H1 (cell line): ENCODE measurements around the gene SNRPB2. TPM values are rescaled to one million over a fixed set of nuclear protein-coding genes. Genes with fewer than 3 reads are reported as not detected.

Experiments used
- CTCF ChIA-PET: fragments of 300-600 bp; sonication (Branson Sonifier 250); formaldehyde crosslinking; loops from one replicate; lab custom pipeline; 2021; ENCODE audit not compliant: partially characterized antibody; lab: Charles Lee
- POLR2A ChIA-PET: fragments of 300-600 bp; sonication (Branson Sonifier 250); formaldehyde crosslinking; loops from one replicate; lab custom pipeline; 2021; ENCODE audit warnings: inconsistent platforms; ENCODE audit not compliant: partially characterized antibody; lab: Charles Lee
- DNase-seq, 2 experiments: peaks; one replicate each; pipeline versions ENCODE4 v3.0.0 to v3.0.0-alpha.2; 2010 to 2022; ENCODE audit warnings: low spot score in 2 of 2, low read depth in 1 of 2, mixed read lengths in 1 of 2
- FAIRE-seq: peaks from 2 replicates; lab custom pipeline; 2011; peaks lifted over from hg19 to GRCh38; lab: Jason Lieb, UNC
- H2AFZ ChIP-seq: 2 replicates; pipeline ENCODE4 v1.8.1; 2012; ENCODE audit warnings: low read length, inconsistent platforms
- H2AK5ac ChIP-seq: 2 replicates; pipeline ENCODE4 v1.6.1; 2013; ENCODE audit warnings: low read depth, low read length
- H2BK120ac ChIP-seq: replicated peaks from 2 replicates; pipeline ENCODE3; 2013; ENCODE audit warnings: low read depth, low read length, inconsistent platforms
- H2BK12ac ChIP-seq: 2 replicates; pipeline ENCODE4 v1.6.1; 2013; ENCODE audit warnings: low read depth, low read length
- H2BK15ac ChIP-seq: 2 replicates; pipeline ENCODE4 v1.6.1; 2013; ENCODE audit warnings: low read length
- H2BK20ac ChIP-seq: 2 replicates; pipeline ENCODE4 v1.6.1; 2013; ENCODE audit warnings: low read length
- H2BK5ac ChIP-seq: 2 replicates; pipeline ENCODE4 v1.6.1; 2013; ENCODE audit warnings: low read depth, low read length
- H3K14ac ChIP-seq: 2 replicates; pipeline ENCODE4 v1.6.1; 2013; ENCODE audit warnings: inconsistent platforms; ENCODE audit not compliant: insufficient read length
- H3K18ac ChIP-seq: 2 replicates; pipeline ENCODE4 v1.6.1; 2013; ENCODE audit warnings: low read length; ENCODE audit errors: extremely low read depth
- H3K23ac ChIP-seq: 2 replicates; pipeline ENCODE4 v1.6.1; 2013; ENCODE audit warnings: inconsistent platforms; ENCODE audit not compliant: insufficient read length
- H3K23me2 ChIP-seq: 2 replicates; pipeline ENCODE4 v1.6.1; 2013; ENCODE audit warnings: low read depth, low read length
- H3K27ac ChIP-seq: 2 replicates; pipeline ENCODE4 v1.6.1; 2011; ENCODE audit warnings: low read depth, low read length, inconsistent platforms
- H3K27me3 ChIP-seq, 4 experiments: replicated peaks in 1 of 4; 1 replicate in 1 of 4; 2 replicates in 3 of 4; pipeline versions ENCODE4 v1.6.1 to v1.8.1; 2011 to 2013; ENCODE audit warnings: low read length in 3 of 4, mild to moderate bottlenecking in 3 of 4, inconsistent platforms in 2 of 4, mixed read lengths in 2 of 4, moderate library complexity in 1 of 4; ENCODE audit not compliant: control insufficient read depth in 3 of 4, insufficient read depth in 3 of 4; ENCODE audit errors: extremely low read depth in 1 of 4
- H3K36me3 ChIP-seq, 4 experiments: 2 replicates each; pipeline versions ENCODE4 v1.6.1 to v1.8.1; 2011 to 2013; ENCODE audit warnings: mild to moderate bottlenecking in 4 of 4, low read length in 3 of 4, moderate library complexity in 2 of 4, control low read depth in 1 of 4, inconsistent platforms in 1 of 4; ENCODE audit not compliant: insufficient read depth in 4 of 4, control insufficient read depth in 2 of 4
- H3K4ac ChIP-seq: replicated peaks from 2 replicates; pipeline ENCODE3; 2013; ENCODE audit warnings: low read length, low read depth, mixed read lengths, inconsistent platforms; ENCODE audit not compliant: insufficient read length
- H3K4me1 ChIP-seq, 4 experiments: replicated peaks in 1 of 4; 1 replicate in 1 of 4; 2 replicates in 3 of 4; pipeline versions ENCODE4 v1.6.1 to v1.8.1; 2011 to 2013; ENCODE audit warnings: low read length in 3 of 4, inconsistent platforms in 2 of 4, mixed read lengths in 1 of 4; ENCODE audit not compliant: insufficient read depth in 4 of 4, control insufficient read depth in 3 of 4
- H3K4me2 ChIP-seq, 2 experiments: 2 replicates each; pipeline versions ENCODE4 v1.6.1 to v1.8.1; 2011 to 2013; ENCODE audit warnings: low read depth in 2 of 2, low read length in 2 of 2, control low read depth in 1 of 2, inconsistent platforms in 1 of 2, mild to moderate bottlenecking in 1 of 2; ENCODE audit not compliant: insufficient read depth in 1 of 2
- H3K4me3 ChIP-seq, 4 experiments: fragments of 200-600, 300-600 bp in 1 of 4; sonication (generic), shearing (Covaris generic), sonication (Bioruptor Twin) in 1 of 4; 2 replicates each; pipeline versions ENCODE4 v1.5.1 to v1.8.1; 2011 to 2016; ENCODE audit warnings: low read length in 4 of 4, low read depth in 3 of 4, control low read depth in 2 of 4, inconsistent platforms in 2 of 4, mild to moderate bottlenecking in 2 of 4, mixed read lengths in 1 of 4, moderate library complexity in 1 of 4; ENCODE audit not compliant: insufficient read depth in 2 of 4; ENCODE audit errors: extremely low read depth in 1 of 4
- H3K56ac ChIP-seq: replicated peaks from 2 replicates; pipeline ENCODE3; 2013; ENCODE audit warnings: low read depth, mild to moderate bottlenecking, mixed read lengths, low read length, inconsistent platforms; ENCODE audit not compliant: insufficient read length
- H3K79me1 ChIP-seq: 2 replicates; pipeline ENCODE4 v1.6.1; 2013; ENCODE audit warnings: low read depth, low read length, control low read depth
- H3K79me2 ChIP-seq, 2 experiments: 2 replicates each; pipeline versions ENCODE4 v1.6.1 to v1.8.1; 2012 to 2013; ENCODE audit warnings: low read length in 2 of 2, mild to moderate bottlenecking in 2 of 2, inconsistent platforms in 1 of 2; ENCODE audit not compliant: insufficient read depth in 2 of 2, control insufficient read depth in 1 of 2
- H3K9ac ChIP-seq, 4 experiments: replicated peaks in 1 of 4; 1 replicate in 1 of 4; 2 replicates in 3 of 4; pipeline versions ENCODE4 v1.6.1 to v1.8.1; 2011 to 2013; ENCODE audit warnings: low read depth in 3 of 4, low read length in 3 of 4, control low read depth in 2 of 4, mild to moderate bottlenecking in 2 of 4, moderate library complexity in 2 of 4, inconsistent platforms in 1 of 4; ENCODE audit errors: extremely low read depth in 1 of 4
- H3K9me3 ChIP-seq, 2 experiments: 2 replicates each; pipeline versions ENCODE4 v1.6.1 to v1.8.1; 2012 to 2013; ENCODE audit warnings: mild to moderate bottlenecking in 2 of 2, moderate library complexity in 2 of 2, control low read depth in 1 of 2, inconsistent platforms in 1 of 2, low read depth in 1 of 2, low read length in 1 of 2, mixed read lengths in 1 of 2; ENCODE audit not compliant: insufficient read depth in 2 of 2
- H4K20me1 ChIP-seq, 2 experiments: replicated peaks in 1 of 2; 2 replicates each; pipeline versions ENCODE3 to v1.8.1; 2011 to 2013; ENCODE audit warnings: inconsistent platforms in 2 of 2, low read length in 2 of 2, mild to moderate bottlenecking in 1 of 2; ENCODE audit not compliant: insufficient read depth in 2 of 2, control insufficient read depth in 1 of 2
- H4K5ac ChIP-seq: 2 replicates; pipeline ENCODE4 v1.6.1; 2013; ENCODE audit warnings: low read length, low read depth, mixed read lengths, inconsistent platforms; ENCODE audit not compliant: insufficient read length
- H4K8ac ChIP-seq: 2 replicates; pipeline ENCODE4 v1.8.0; 2013; ENCODE audit warnings: mild to moderate bottlenecking, moderate library complexity, low read length, inconsistent platforms; ENCODE audit not compliant: insufficient read depth; ENCODE audit errors: extremely low read depth
- H4K91ac ChIP-seq: replicated peaks from 2 replicates; pipeline ENCODE3; 2013; ENCODE audit warnings: low read length, mixed read lengths, inconsistent platforms; ENCODE audit not compliant: insufficient read length
- ATF2 ChIP-seq: IDR thresholded peaks from 2 replicates; pipeline ENCODE4 v1.6.1; 2012; ENCODE audit warnings: low read length, inconsistent platforms
- JUN ChIP-seq: IDR thresholded peaks from 2 replicates; pipeline ENCODE4 v1.6.1; 2011; ENCODE audit warnings: low read depth, mild to moderate bottlenecking, improper control_type of control experiment, low read length
- SP4 ChIP-seq: IDR thresholded peaks from 2 replicates; pipeline ENCODE4 v1.6.1; 2012; ENCODE audit warnings: low read length, inconsistent platforms
- SRF ChIP-seq: IDR thresholded peaks from 2 replicates; pipeline ENCODE4 v1.6.1; 2011; ENCODE audit warnings: mild to moderate bottlenecking, low read depth, low read length, moderate library complexity
- WGBS, 2 experiments: shearing (Covaris generic) in 1 of 2; methylation state at CpG; one replicate each; pipeline versions ENCODE4 v1.1.6 to v1.1.7; 2013 to 2015; ENCODE audit warnings: low lambda C conversion rate in 2 of 2, mixed read lengths in 2 of 2, inconsistent platforms in 1 of 2, low coverage in 1 of 2, missing lambda C conversion rate in 1 of 2; ENCODE audit not compliant: insufficient replicate concordance in 2 of 2, insufficient coverage in 1 of 2, insufficient read length in 1 of 2; ENCODE audit errors: extremely low coverage in 1 of 2, missing lambda C conversion rate in 1 of 2; 5-methylcytosine and 5-hydroxymethylcytosine counted together
- polyA plus RNA-seq, 7 experiments: library from polyadenylated mRNA; depleted of rRNA in 3 of 7; stranded (reverse) in 5 of 7; unstranded in 2 of 7; fragments of >200 nt in 5 of 7; fragments of 200-250 nt in 2 of 7; gene quantifications; 1 replicate in 5 of 7; 2 replicates in 1 of 7; 4 replicates in 1 of 7; pipeline versions ENCODE4 v1.2.1 to v1.2.3, GENCODE V29; 2011 to 2013; ENCODE audit warnings: missing spikeins in 2 of 7, mixed read lengths in 2 of 7
- total RNA-seq: library from RNA; stranded (reverse); fragmentation: NEBNext Ultra II Directional; extraction: Animal tissue kit (Norgen Biotek cat#: 25700); gene quantifications from 2 replicates; pipeline ENCODE4 v1.2.1, GENCODE V29; 2021

SNRPB2 gene
- total and polyA plus RNA-seq, 2 of the 8 experiments (the other 6 are each of a cell fraction or from before 2014, with no cell fraction given): 49.4 to 102 TPM

GRCh38 chr20:16759181-16759563 is 29.3 kb downstream of the SNRPB2 start:
- Histone ChIP-seq H4K5ac (no peak overlapping the region), H2BK15ac (peak overlapping the region; percentile 21; the same call in 1 of the 2 replicates), H3K27ac (no peak overlapping the region), H3K4ac (no peak overlapping the region), H2BK5ac (no peak overlapping the region), H3K23me2 (no peaks in the 10 kb centered on the region), H2AK5ac (no peak overlapping the region), H3K18ac (no peak overlapping the region), H3K4me1 (peaks cover 0 to 10% (median 2%) of the 10 kb centered on the region in 4 experiments; a peak in 2 of 7 replicates), H3K14ac (no peak overlapping the region), H3K23ac (no peak overlapping the region), H4K20me1 (no peaks in the 10 kb centered on the region), H3K36me3 (no peaks in the 10 kb centered on the region), H2BK120ac (no peak overlapping the region), H3K27me3 (no peaks in the 10 kb centered on the region), H3K9me3 (peaks cover 11 to 12% of the 10 kb centered on the region in 2 experiments), H3K4me2 (no peak overlapping the region), H2BK12ac (no peak overlapping the region), H3K79me1 (no peaks in the 10 kb centered on the region), H2AFZ (0 out of 2 replicates have a peak overlapping the region, but pooled peaks have one; percentile 64), H4K91ac (no peak overlapping the region), H3K4me3 (no peak overlapping the region), H4K8ac (no peak overlapping the region), H2BK20ac (no peak overlapping the region), H3K79me2 (no peaks in the 10 kb centered on the region), H3K9ac (no peak overlapping the region), H3K56ac (no peak overlapping the region)
- ChIA-PET CTCF (interaction anchor here (0.7 to 4.6 kb wide), 3 partner anchors 10 to 1122 kb away, joined by 3 to 42 read pairs (median 22); partner anchors contain the start of gene OTOR), POLR2A (no interaction called here)
- TF ChIP-seq JUN (no peak), SRF (no peak), ATF2 (no peak), SP4 (no peak)
- 100% methylated on average over 1 of the region's 1 CpG; no CpG with 5 or more reads in 1 of the 2 experiments for WGBS, 2 experiments
- DNase-seq (no peak), FAIRE-seq (no peak)
